Endothelial cell of umbilical vein (primary cell): ENCODE data around the gene PDE1C. TPM values are rescaled to one million over a fixed set of nuclear protein-coding genes. Genes with fewer than 3 reads are reported as not detected.

Source experiments
- BruUV-seq: library from RNA; stranded (reverse); fragments of 400-500 nt; replicated peaks from 2 replicates; lab custom pipeline; 2021; lab: Mats Ljungman, UMichigan
- CTCF ChIA-PET: fragments of 300-600, 350-600 bp; sonication (Branson Sonifier 250); formaldehyde crosslinking; loops from one replicate; lab custom pipeline; 2021; ENCODE audit warnings: antibody characterized with exemption, inconsistent platforms; lab: Charles Lee
- POLR2A ChIA-PET: fragments of 300-600, 350-600 bp; sonication (Branson Sonifier 250); formaldehyde crosslinking; loops from one replicate; lab custom pipeline; 2021; ENCODE audit warnings: antibody characterized with exemption, inconsistent platforms; lab: Charles Lee
- DNase-seq: peaks from one replicate; pipeline ENCODE4 v3.0.0-alpha.2; 2011; ENCODE audit warnings: low read depth, low spot score
- FAIRE-seq: peaks from 2 replicates; lab custom pipeline; 2011; peaks lifted over from hg19 to GRCh38; lab: Jason Lieb, UNC
- H2AFZ ChIP-seq: 2 replicates; pipeline ENCODE4 v1.6.0; 2012; ENCODE audit warnings: low read depth, low read length, control low read depth, inconsistent platforms
- H3K27ac ChIP-seq: 2 replicates; pipeline ENCODE4 v1.5.1; 2011; ENCODE audit warnings: low read depth, mild to moderate bottlenecking, control low read depth, low read length, moderate library complexity; ENCODE audit not compliant: insufficient read depth
- H3K27me3 ChIP-seq, 2 experiments: 2 replicates each; pipeline versions ENCODE4 v1.6.0 to v1.6.1; 2011; ENCODE audit warnings: low read length in 2 of 2, mixed read lengths in 1 of 2; ENCODE audit not compliant: control insufficient read depth in 2 of 2, insufficient read depth in 2 of 2
- H3K36me3 ChIP-seq, 2 experiments: 2 replicates in 1 of 2; 3 replicates in 1 of 2; pipeline ENCODE4 v1.5.1; 2011; ENCODE audit warnings: low read length in 2 of 2, mild to moderate bottlenecking in 1 of 2, moderate library complexity in 1 of 2; ENCODE audit not compliant: control insufficient read depth in 2 of 2, insufficient read depth in 2 of 2; ENCODE audit errors: extremely low read depth in 1 of 2
- H3K4me1 ChIP-seq: 3 replicates; pipeline ENCODE4 v1.5.1; 2011; ENCODE audit warnings: mild to moderate bottlenecking, low read length; ENCODE audit not compliant: control insufficient read depth, insufficient read depth; ENCODE audit errors: extremely low read depth
- H3K4me2 ChIP-seq: 2 replicates; pipeline ENCODE4 v1.6.1; 2011; ENCODE audit warnings: low read length, control low read depth, mixed read lengths; ENCODE audit not compliant: insufficient read depth
- H3K4me3 ChIP-seq, 3 experiments: fragments of 200-600 bp in 1 of 3; sonication (generic), shearing (Covaris generic) in 1 of 3; replicated peaks in 1 of 3; 2 replicates each; pipeline ENCODE4 v1.5.1; 2011 to 2016; ENCODE audit warnings: control low read depth in 3 of 3, low read length in 3 of 3, mild to moderate bottlenecking in 2 of 3, inconsistent platforms in 1 of 3, low read depth in 1 of 3, moderate library complexity in 1 of 3; ENCODE audit not compliant: insufficient read depth in 1 of 3
- H3K79me2 ChIP-seq: 2 replicates; pipeline ENCODE4 v1.6.0; 2012; ENCODE audit warnings: low read length, inconsistent platforms; ENCODE audit not compliant: control insufficient read depth, insufficient read depth
- H3K9ac ChIP-seq: replicated peaks from 2 replicates; pipeline ENCODE3; 2011; ENCODE audit warnings: low read length, control low read depth; ENCODE audit not compliant: insufficient read depth; ENCODE audit errors: extremely low read depth
- H3K9me1 ChIP-seq: replicated peaks from 3 replicates; pipeline ENCODE4 v1.6.0; 2011; ENCODE audit warnings: mild to moderate bottlenecking, low read length; ENCODE audit not compliant: control insufficient read depth, insufficient read depth; ENCODE audit errors: extremely low read depth
- H3K9me3 ChIP-seq: replicated peaks from 2 replicates; pipeline ENCODE4 v1.5.1; 2012; ENCODE audit warnings: low read length, inconsistent platforms; ENCODE audit not compliant: control insufficient read depth, insufficient read depth
- H4K20me1 ChIP-seq: replicated peaks from 2 replicates; pipeline ENCODE3; 2011; ENCODE audit warnings: mild to moderate bottlenecking, low read length; ENCODE audit not compliant: control insufficient read depth, insufficient read depth; ENCODE audit errors: extremely low read depth
- CTCF ChIP-seq, 2 donors: IDR thresholded peaks; 1 replicate in 1 of 2; 2 replicates in 1 of 2; pipeline ENCODE4 v1.5.1; 2011; ENCODE audit warnings: low read length in 2 of 2, mild to moderate bottlenecking in 2 of 2, moderate library complexity in 2 of 2, control low read depth in 1 of 2, inconsistent platforms in 1 of 2, low read depth in 1 of 2; ENCODE audit not compliant: insufficient read depth in 1 of 2; ENCODE audit errors: extremely low read depth in 1 of 2
- EZH2 ChIP-seq: IDR thresholded peaks from 2 replicates; pipeline ENCODE4 v1.6.1; 2012; ENCODE audit warnings: borderline replicate concordance, low read depth, mild to moderate bottlenecking, moderate library complexity, low read length, inconsistent platforms; ENCODE audit not compliant: severe bottlenecking
- FOS ChIP-seq: IDR thresholded peaks from 2 replicates; pipeline ENCODE4 v1.6.1; 2011; ENCODE audit warnings: mild to moderate bottlenecking, low read length, moderate library complexity, borderline replicate concordance; ENCODE audit not compliant: insufficient read depth
- GATA2 ChIP-seq: IDR thresholded peaks from 2 replicates; pipeline ENCODE4 v1.7.0; 2011; ENCODE audit warnings: low read depth, mild to moderate bottlenecking, moderate library complexity, mixed read lengths, low read length; ENCODE audit not compliant: insufficient read length, insufficient read depth
- JUN ChIP-seq: IDR thresholded peaks from 2 replicates; pipeline ENCODE4 v1.6.1; 2011; ENCODE audit warnings: borderline replicate concordance, low read depth; ENCODE audit not compliant: insufficient read length, insufficient read depth
- MAX ChIP-seq: IDR thresholded peaks from 2 replicates; pipeline ENCODE4 v1.6.1; 2011; ENCODE audit not compliant: insufficient read depth, insufficient read length
- MYC ChIP-seq: IDR thresholded peaks from one replicate; pipeline ENCODE4 v1.6.1; 2011; ENCODE audit warnings: mild to moderate bottlenecking, low read depth, low read length
- POLR2A ChIP-seq: IDR thresholded peaks from 2 replicates; pipeline ENCODE4 v1.6.1; 2012; ENCODE audit warnings: low read depth, mild to moderate bottlenecking, control low read depth, low read length
- POLR2AphosphoS5 ChIP-seq: IDR thresholded peaks from 2 replicates; pipeline ENCODE4 v1.6.1; 2012; ENCODE audit warnings: low read depth, mild to moderate bottlenecking, control low read depth, low read length, moderate library complexity; ENCODE audit not compliant: insufficient read depth
- dilution Hi-C: fragments of 300-500 bp; cut with MboI; formaldehyde crosslinking; loops from one replicate; pipeline ENCODE4 v1.15.0; 2019; ENCODE audit warnings: low sequenced_read_pairs; ENCODE audit not compliant: extremely low pct_ligation_motif_present
- intact Hi-C: fragments of 100-400 bp; cut with micrococcal nuclease; formaldehyde crosslinking; loops from one replicate; pipeline ENCODE4 v1.10.0; 2022
- polyA plus RNA-seq, 4 experiments: library from polyadenylated mRNA; depleted of rRNA in 3 of 4; stranded (reverse) in 3 of 4; unstranded in 1 of 4; fragments of >200 nt; gene quantifications; 2 replicates each; pipeline versions ENCODE4 v1.2.1 to v1.2.3, GENCODE V29; 2011 to 2012; ENCODE audit warnings: missing spikeins in 1 of 4
- total RNA-seq: library from RNA; stranded (reverse); gene quantifications from 2 replicates; pipeline ENCODE4 v1.2.3, GENCODE V29; 2021

PDE1C gene
- total and polyA plus RNA-seq, 2 donors (not counting 3 experiments of a cell fraction or from before 2014, with no cell fraction given): 0.90 to 3.1 TPM

DNA sequence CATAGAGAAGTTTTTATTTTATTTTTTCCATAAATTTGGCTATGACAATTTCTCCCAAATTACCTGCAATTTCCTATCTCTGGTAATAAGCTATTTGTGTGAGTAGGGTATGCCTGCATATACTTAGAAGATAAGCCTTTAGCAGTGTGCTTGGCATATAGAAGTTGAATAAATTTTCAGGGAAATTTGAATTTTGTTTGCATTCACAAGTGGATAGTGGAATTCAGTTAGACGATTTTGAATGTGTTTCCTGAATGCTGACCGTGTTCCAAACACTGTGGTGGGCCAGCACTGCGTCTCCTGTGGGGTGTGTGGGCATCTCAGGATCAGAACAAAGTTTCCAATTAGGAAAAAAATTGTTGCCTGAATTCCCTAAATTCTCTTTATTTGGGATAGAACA, 283.9 kb downstream of the PDE1C start:
- no peak for FAIRE-seq
- CTCF ChIA-PET: interaction anchor here (0.6 to 0.7 kb wide), 2 partner anchors 372 to 412 kb away, joined by 3 to 4 read pairs; no protein-coding TSS in a partner anchor
- H3K9me1 ChIP-seq: no peaks in the 10 kb centered on the region
- no peak overlapping the region for H3K4me2 ChIP-seq
- no peak overlapping the region for H3K27ac ChIP-seq
- POLR2A ChIA-PET: no interaction called here
- no peaks in the 10 kb centered on the region for H3K36me3 ChIP-seq
- H3K27me3 ChIP-seq: no peaks in the 10 kb centered on the region
- no peak for DNase-seq
- no peak overlapping the region for H3K4me3 ChIP-seq
- no peak overlapping the region for H3K9ac ChIP-seq
- BruUV-seq: no TSS peak
- H2AFZ ChIP-seq: no peak overlapping the region
- TF ChIP-seq POLR2AphosphoS5 (no peak), MAX (no peak), JUN (no peak), POLR2A (no peak), EZH2 (no peak), MYC (no peak), GATA2 (no peak), FOS (no peak), CTCF (IDR thresholded peaks at IDR 0.05; ENCODE audit: extremely low read depth in 1 of 2, insufficient read depth in 1 of 2, low read depth in 1 of 2, low read length in 2 of 2) (no peak)
- intact Hi-C loops (no loop called here), dilution Hi-C loops (no loop called here)
- no peaks in the 10 kb centered on the region for H4K20me1 ChIP-seq
- no peaks in the 10 kb centered on the region for H3K4me1 ChIP-seq
- no peaks in the 10 kb centered on the region for H3K79me2 ChIP-seq
- no peaks in the 10 kb centered on the region for H3K9me3 ChIP-seq
